Measurements from ENCODE around the gene PNO1.
"Not testable (repeated sequence)": the region's sequence is repeated elsewhere in the genome, so short reads cannot be mapped to it uniquely, and the experiment has no call there.

Gene PNO1

GRCh38 chr2:68157402-68158133 is at the start of gene PNO1:
Gene PNO1 (plus strand): TSS chr2:68157888. CDS start chr2:68157935, 47 bp downstream.
- DNase-seq, result peak; percentile 94

DNA sequence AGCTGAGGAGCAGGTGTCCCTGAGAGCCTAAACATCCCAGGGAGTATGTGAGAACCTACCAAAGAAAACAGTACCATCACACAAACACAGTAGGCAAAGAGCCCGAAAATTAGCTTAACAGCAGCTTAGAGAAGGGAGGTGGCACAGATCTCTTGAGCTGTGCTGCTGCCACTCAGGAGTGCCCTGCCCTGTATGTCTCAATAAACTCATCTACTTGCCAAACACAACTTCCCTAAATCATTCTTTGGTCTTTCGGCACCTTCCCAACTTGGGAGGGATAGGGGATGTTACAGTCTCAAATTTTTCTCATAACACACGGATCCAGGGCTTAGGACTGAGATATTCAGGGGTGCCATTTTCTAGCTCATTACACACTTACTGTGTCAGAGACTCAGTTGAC is 49.6 kb upstream of the PNO1 start:
- DNase-seq, result no peak

DNA sequence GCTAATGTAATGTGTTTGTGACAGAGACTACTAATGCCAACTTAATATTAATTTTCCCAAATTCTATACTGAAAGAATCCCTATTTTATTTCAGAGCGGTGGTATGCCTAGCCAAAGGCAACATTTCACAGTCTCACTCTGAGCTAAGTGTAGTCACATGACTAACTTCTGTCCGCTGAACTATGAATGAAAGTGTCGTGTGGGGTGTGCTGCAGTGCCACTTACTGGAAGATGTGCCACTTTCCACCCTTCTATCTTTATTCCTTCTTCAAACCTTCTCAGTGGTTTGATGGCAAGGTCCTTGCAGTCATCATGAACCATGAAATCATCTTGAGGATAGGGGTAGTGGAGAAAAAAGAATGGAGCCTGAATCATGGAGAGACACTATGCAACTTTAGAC is 47.6 kb upstream of the PNO1 start:
- DNase-seq, result no peak

GRCh38 chr2:68115965-68116364 is 41.7 kb upstream of the PNO1 start:
- DNase-seq, result no peak

- not testable (repeated sequence) for DNase-seq
Measured at GRCh38 chr2:68117922-68118321, 39.8 kb upstream of the PNO1 start.

DNA sequence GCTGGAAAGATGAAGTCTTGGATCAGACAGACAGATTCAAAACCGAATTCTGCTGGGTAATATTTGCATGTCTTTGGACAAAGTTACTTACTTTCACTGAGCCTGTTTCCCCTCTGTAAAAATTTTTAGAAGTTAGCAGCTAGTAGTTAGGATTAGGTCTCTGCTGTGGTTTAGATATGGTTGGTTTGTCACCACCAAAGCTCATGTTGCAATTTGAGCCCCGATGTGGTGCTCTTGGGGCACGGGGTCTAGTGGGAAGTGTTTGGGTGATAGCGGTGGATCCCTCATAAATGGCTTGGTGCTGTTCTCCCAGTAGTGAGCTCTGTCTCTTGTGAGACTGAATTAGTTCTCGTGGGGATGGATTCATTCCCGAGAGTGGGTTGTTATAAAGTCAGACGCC is 38.9 kb upstream of the PNO1 start:
- no peak for DNase-seq

DNA sequence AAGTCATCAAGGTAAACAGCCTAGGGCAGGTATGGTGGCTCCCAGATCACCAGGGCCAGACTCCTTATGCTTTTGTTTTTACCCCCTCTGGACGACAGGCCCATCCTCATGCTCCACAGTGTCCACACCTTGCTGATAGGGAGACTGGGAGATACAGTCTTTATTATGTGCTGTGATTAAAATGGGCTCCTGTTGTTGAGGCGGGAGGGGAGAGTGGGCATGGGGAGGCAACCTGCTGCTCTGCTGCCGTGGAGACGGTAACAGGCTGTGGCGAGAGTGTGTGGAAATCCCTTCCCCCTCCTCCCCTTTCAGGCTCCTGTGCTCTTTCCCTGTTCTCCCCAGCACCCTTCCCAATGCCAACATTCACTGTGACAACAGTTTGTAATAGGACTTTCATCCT is 38.2 kb upstream of the PNO1 start:
- DNase-seq, result peak; percentile 19

GRCh38 chr2:68121873-68122679 is 35.6 kb upstream of the PNO1 start:
- peak; percentile 71 for DNase-seq

GRCh38 chr2:68122680-68122964 is 35.1 kb upstream of the PNO1 start:
- no peak for DNase-seq

DNA sequence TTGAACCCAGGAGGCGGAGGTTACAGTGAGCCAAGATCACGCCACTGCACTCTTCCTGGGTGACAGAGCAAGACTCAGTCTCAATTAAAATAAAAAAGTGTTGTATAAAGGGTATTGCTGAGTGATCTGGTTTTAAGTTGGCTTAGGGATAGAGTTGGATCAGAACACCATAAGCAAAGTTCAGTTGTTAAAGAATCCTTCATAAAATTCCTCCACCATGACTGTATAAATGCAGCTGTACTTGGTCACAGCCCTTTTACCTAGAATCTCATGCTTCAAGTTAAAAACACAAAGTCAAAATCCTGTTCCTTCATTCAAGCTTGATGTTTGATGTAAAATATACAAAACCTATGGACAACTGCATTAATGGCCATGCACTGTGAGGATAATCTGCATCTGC is 33.4 kb upstream of the PNO1 start:
- DNase-seq, result no peak

GRCh38 chr2:68125821-68126220 is 31.9 kb upstream of the PNO1 start:
- DNase-seq, result no peak

- DNase-seq, result no peak
Measured at GRCh38 chr2:68126561-68126960, 31.1 kb upstream of the PNO1 start.

- no peak for DNase-seq
Measured at GRCh38 chr2:68127358-68128242, 30.1 kb upstream of the PNO1 start.

DNA sequence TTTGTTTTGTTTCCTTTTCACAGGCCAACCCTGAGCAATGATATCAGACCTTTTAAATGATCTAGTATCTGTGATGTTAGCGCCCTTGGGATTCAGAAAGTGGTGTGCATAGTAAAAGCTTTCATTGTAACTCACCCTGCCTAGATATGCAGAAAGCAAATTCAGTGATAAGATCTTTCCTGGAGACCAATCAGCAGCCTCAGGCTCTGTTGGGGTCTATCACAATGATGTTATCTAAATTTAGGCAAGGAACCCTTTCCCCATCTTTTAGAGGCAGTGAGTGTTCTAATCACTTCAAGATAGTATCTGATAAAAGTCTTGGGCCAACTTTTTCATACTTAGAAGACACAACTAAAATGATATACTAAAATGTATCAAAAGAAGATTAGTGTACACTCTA is 23.6 kb upstream of the PNO1 start:
- no peak for DNase-seq

- DNase-seq, result no peak
Measured at GRCh38 chr2:68134554-68134953, 23.1 kb upstream of the PNO1 start.

GRCh38 chr2:68135448-68136320 is 22.0 kb upstream of the PNO1 start:
- no peak for DNase-seq

GRCh38 chr2:68141875-68142274 is 15.8 kb upstream of the PNO1 start:
- DNase-seq, result no peak

DNA sequence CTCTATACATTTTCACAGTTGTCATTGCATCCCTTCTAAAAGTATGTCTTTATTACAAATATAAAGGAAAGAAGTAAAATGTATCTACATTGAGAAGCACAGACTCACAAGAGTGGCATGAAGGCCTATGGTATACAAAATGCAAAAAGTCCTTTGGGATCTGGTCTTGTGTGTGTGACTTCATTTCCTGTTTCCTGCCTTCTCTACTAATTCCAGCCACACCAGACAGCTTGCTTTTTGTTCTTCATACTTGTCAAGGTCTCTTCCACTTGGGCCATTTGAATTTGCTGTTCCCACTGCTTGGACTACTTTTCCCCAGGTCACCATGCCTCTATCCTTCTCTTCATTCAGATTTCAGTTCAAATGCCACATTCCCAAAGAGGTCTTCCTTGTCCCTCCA is 6.7 kb upstream of the PNO1 start:
- no peak for DNase-seq

GRCh38 chr2:68152681-68153347 is 4.9 kb upstream of the PNO1 start:
- no peak for DNase-seq

- no peak for DNase-seq
Measured at GRCh38 chr2:68155618-68156017, 2.1 kb upstream of the PNO1 start.

- DNase-seq, result no peak
Measured at GRCh38 chr2:68156419-68156818, 1.3 kb upstream of the PNO1 start.

- DNase-seq, result peak; percentile 23
Measured at GRCh38 chr2:68157002-68157401, 686 bp upstream of the PNO1 start.

Measured in COR-L47 (cell line).